ENCODE data around the gene MTM1. TPM values are rescaled to one million over a fixed set of nuclear protein-coding genes. Genes with fewer than 3 reads are reported as not detected.

Gene MTM1
- total and polyA plus RNA-seq, 9 of the 15 experiments (the other 6 are each of a cell fraction or from before 2014, with no cell fraction given) = 5.6 to 13.3 (median 9.5) TPM

- FAIRE-seq (no peak), DNase-seq (ENCODE audit: extremely low read depth in 1 of 4, low spot score in 3 of 4) (no peak), ATAC-seq (no peak)
- POLR2A ChIA-PET = interaction anchor here (0.5 kb wide), 1 partner anchor 10 kb away, joined by 3 read pairs; no protein-coding TSS in a partner anchor
- intact Hi-C loops (cut with micrococcal nuclease) (no loop called here), in situ Hi-C loops (cut with MboI) (no loop called here)
- Histone ChIP-seq H3K4me2 (ENCODE audit: insufficient read depth, low read length) (no peak overlapping the region), H3K27ac (ENCODE audit: extremely low read depth, low read depth, low read length) (no peak overlapping the region), H4K20me1 (replicated peaks; ENCODE audit: control insufficient read depth, insufficient read depth, low read length) (no peaks in the 10 kb centered on the region), H3K27me3 (ENCODE audit: control insufficient read depth in 2 of 2, insufficient read depth in 2 of 2, low read length in 2 of 2) (no peaks in the 10 kb centered on the region), H3K4me3 (no peak overlapping the region), H3K9me1 (ENCODE audit: control insufficient read depth, insufficient read depth, low read length) (no peaks in the 10 kb centered on the region), H3K36me3 (ENCODE audit: control insufficient read depth, insufficient read depth, low read length) (peaks cover 3% of the 10 kb centered on the region; the same call in 2 of the 3 replicates), H3K4me1 (replicated peaks in 1 of 2; ENCODE audit: control insufficient read depth in 2 of 2, insufficient read depth in 2 of 2, low read length in 2 of 2) (no peaks in the 10 kb centered on the region), H3K9ac (ENCODE audit: insufficient read depth in 1 of 2, low read depth in 2 of 2, low read length in 2 of 2) (no peak overlapping the region), H3K9me3 (replicated peaks; ENCODE audit: control insufficient read depth, insufficient read depth, low read depth, low read length) (no peaks in the 10 kb centered on the region), H3K79me2 (ENCODE audit: control insufficient read depth, insufficient read depth, low read length) (no peaks in the 10 kb centered on the region), H2AFZ (ENCODE audit: low read depth, low read length) (no peak overlapping the region)
- CTCF ChIA-PET (ENCODE audit: low intra/inter-chr PET ratio) = no interaction called here
- no TSS peak for BruUV-seq (replicated peaks)
- 73% methylated on average over 2 of the region's 3 CpGs for WGBS (ENCODE audit: insufficient coverage, low coverage, missing lambda C conversion rate)
- TF ChIP-seq CREB5 (CRISPR knock-in tag; IDR thresholded peaks at IDR 0.05) (no peak), MCM7 (IDR thresholded peaks at IDR 0.05) (no peak), TCF7L2 (IDR thresholded peaks at IDR 0.05; ENCODE audit: low read depth, low read length) (no peak), HSF4 (CRISPR knock-in tag; IDR thresholded peaks at IDR 0.05; ENCODE audit: borderline replicate concordance) (no peak), ZNF407 (IDR thresholded peaks at IDR 0.05; ENCODE audit: low read depth) (no peak), DLX4 (CRISPR knock-in tag; IDR thresholded peaks at IDR 0.05) (no peak), ETV5 (CRISPR knock-in tag; IDR thresholded peaks at IDR 0.05; ENCODE audit: low read depth) (no peak), KHSRP (IDR thresholded peaks at IDR 0.05) (no peak), DMBX1 (CRISPR knock-in tag; IDR thresholded peaks at IDR 0.05; ENCODE audit: borderline replicate concordance) (no peak), HEY1 (CRISPR knock-in tag; IDR thresholded peaks at IDR 0.05; ENCODE audit: borderline replicate concordance) (no peak), XRCC4 (IDR thresholded peaks at IDR 0.05; ENCODE audit: extremely low read depth, insufficient read depth, insufficient read length) (no peak), ZNF224 (CRISPR knock-in tag; IDR thresholded peaks at IDR 0.05) (no peak), C11orf30 (IDR thresholded peaks at IDR 0.05; ENCODE audit: low read depth) (no peak), CBX5 (IDR thresholded peaks at IDR 0.05; ENCODE audit: borderline replicate concordance, low read depth) (no peak), ZNF24 (IDR thresholded peaks at IDR 0.05) (no peak)
Measured at GRCh38 chrX:150602743-150603142, 34.3 kb downstream of the MTM1 start.
